HepG2 (cell line): Measurements from ENCODE around the gene ITPRIP. TPM values are rescaled to one million over a fixed set of nuclear protein-coding genes. Genes with fewer than 3 reads are reported as not detected.
A peak's percentile ranks its signal among the peaks of the same experiment; 100 is the strongest.

Experiments used
- CC2D1A ChIP-seq: sonication (generic); formaldehyde crosslinking; IDR thresholded peaks from 2 replicates; pipeline ENCODE4 v1.8.1; 2023; ENCODE audit warnings: mild to moderate bottlenecking, missing genetic modification reagents
- CEBPG ChIP-seq: IDR thresholded peaks from 2 replicates; pipeline ENCODE4 v1.6.1; 2016
- CREBL2 ChIP-seq: sonication (generic); formaldehyde crosslinking; IDR thresholded peaks from 2 replicates; pipeline ENCODE4 v1.8.1; 2023; ENCODE audit warnings: missing genetic modification reagents, mild to moderate bottlenecking, borderline replicate concordance
- CREM ChIP-seq, 2 experiments: sonication (generic) in 1 of 2; formaldehyde crosslinking in 1 of 2; IDR thresholded peaks; 2 replicates each; pipeline versions ENCODE4 v1.4.0 to v1.6.1; 2016 to 2020; ENCODE audit warnings: antibody characterized with exemption in 1 of 2, mild to moderate bottlenecking in 1 of 2, missing genetic modification reagents in 1 of 2
- FLYWCH1 ChIP-seq: sonication (generic); formaldehyde crosslinking; IDR thresholded peaks from 2 replicates; pipeline ENCODE4 v1.8.1; 2023; ENCODE audit warnings: mild to moderate bottlenecking, missing genetic modification reagents
- HDAC1 ChIP-seq: sonication (generic); formaldehyde crosslinking; IDR thresholded peaks from 2 replicates; pipeline ENCODE4 v1.5.1; 2020; ENCODE audit warnings: mild to moderate bottlenecking, missing genetic modification reagents
- HDAC2 ChIP-seq: sonication (generic); formaldehyde crosslinking; IDR thresholded peaks from 2 replicates; pipeline ENCODE4 v1.4.0; 2020; ENCODE audit warnings: missing genetic modification reagents
- HMGXB4 ChIP-seq, 2 experiments: sonication (generic) in 1 of 2; formaldehyde crosslinking in 1 of 2; IDR thresholded peaks; 2 replicates each; pipeline versions ENCODE4 v1.4.0 to v1.6.1; 2018 to 2020; ENCODE audit warnings: missing genetic modification reagents in 2 of 2, borderline replicate concordance in 1 of 2, low read depth in 1 of 2, mild to moderate bottlenecking in 1 of 2, missing biosample characterization in 1 of 2
- KAT8 ChIP-seq: IDR thresholded peaks from 2 replicates; pipeline ENCODE4 v1.6.1; 2016; ENCODE audit warnings: missing genetic modification reagents, missing compliant biosample characterization
- KDM5B ChIP-seq: sonication (generic); formaldehyde crosslinking; IDR thresholded peaks from 2 replicates; pipeline ENCODE4 v1.4.0; 2020; ENCODE audit warnings: missing genetic modification reagents, mild to moderate bottlenecking, borderline replicate concordance
- PRPF4 ChIP-seq: fragments of 200-400 bp; formaldehyde crosslinking; IDR thresholded peaks from 2 replicates; pipeline ENCODE4 v1.6.1; 2016; ENCODE audit warnings: low read length, low read depth; ENCODE audit not compliant: poor library complexity, severe bottlenecking
- SNAPC2 ChIP-seq: sonication (generic); formaldehyde crosslinking; IDR thresholded peaks from 2 replicates; pipeline ENCODE4 v1.8.1; 2022; ENCODE audit warnings: mild to moderate bottlenecking, missing genetic modification reagents
- SOX5 ChIP-seq: IDR thresholded peaks from 2 replicates; pipeline ENCODE4 v1.6.1; 2016; ENCODE audit warnings: borderline replicate concordance
- STAG1 ChIP-seq: sonication (generic); formaldehyde crosslinking; IDR thresholded peaks from 2 replicates; pipeline ENCODE4 v1.4.0; 2020; ENCODE audit warnings: missing genetic modification reagents
- TEAD3 ChIP-seq: optimal IDR thresholded peaks from 2 replicates; pipeline ENCODE3; 2016; ENCODE audit warnings: borderline replicate concordance
- THRA ChIP-seq: sonication (generic); formaldehyde crosslinking; IDR thresholded peaks from 2 replicates; pipeline ENCODE4 v1.4.0; 2020; ENCODE audit warnings: missing genetic modification reagents, borderline replicate concordance
- TSC22D2 ChIP-seq: sonication (generic); formaldehyde crosslinking; IDR thresholded peaks from 2 replicates; pipeline ENCODE4 v1.5.1; 2020; ENCODE audit warnings: missing genetic modification reagents, mild to moderate bottlenecking, borderline replicate concordance
- ZBTB8A ChIP-seq: sonication (generic); formaldehyde crosslinking; IDR thresholded peaks from 2 replicates; pipeline ENCODE4 v1.4.0; 2020; ENCODE audit warnings: mild to moderate bottlenecking, low read depth, missing genetic modification reagents, borderline replicate concordance
- ZFP41 ChIP-seq: sonication (generic); formaldehyde crosslinking; IDR thresholded peaks from 2 replicates; pipeline ENCODE4 v1.4.0; 2020; ENCODE audit warnings: mild to moderate bottlenecking, missing genetic modification reagents, borderline replicate concordance
- ZGPAT ChIP-seq: IDR thresholded peaks from 2 replicates; pipeline ENCODE4 v1.6.1; 2016; ENCODE audit warnings: mild to moderate bottlenecking
- ZNF260 ChIP-seq: sonication (generic); formaldehyde crosslinking; IDR thresholded peaks from 2 replicates; pipeline ENCODE4 v1.4.0; 2020; ENCODE audit warnings: missing genetic modification reagents, low read depth, mild to moderate bottlenecking, borderline replicate concordance
- ZNF333 ChIP-seq: sonication (generic); formaldehyde crosslinking; IDR thresholded peaks from 2 replicates; pipeline ENCODE4 v1.4.0; 2020; ENCODE audit warnings: mild to moderate bottlenecking, missing genetic modification reagents, borderline replicate concordance
- ZNF33A ChIP-seq: sonication (generic); formaldehyde crosslinking; IDR thresholded peaks from 2 replicates; pipeline ENCODE4 v1.5.1; 2020; ENCODE audit warnings: missing genetic modification reagents, mild to moderate bottlenecking, moderate library complexity, borderline replicate concordance
- ZNF615 ChIP-seq: sonication (generic); formaldehyde crosslinking; IDR thresholded peaks from 2 replicates; pipeline ENCODE4 v1.5.0; 2020; ENCODE audit warnings: mild to moderate bottlenecking, missing genetic modification reagents, borderline replicate concordance
- polyA plus RNA-seq, 8 experiments: library from polyadenylated mRNA; depleted of rRNA in 3 of 8; stranded (reverse) in 7 of 8; unstranded in 1 of 8; fragments of >200 nt; fragmentation: Illumina TruSeq in 4 of 8; extraction: Trizol in 4 of 8; gene quantifications; 2 replicates each; pipeline versions ENCODE4 v1.2.1 to v1.2.3, GENCODE V29; 2011 to 2016; ENCODE audit warnings: low read depth in 4 of 8, missing spikeins in 1 of 8, mixed read lengths in 1 of 8; ENCODE audit not compliant: insufficient read depth in 1 of 8
- total RNA-seq, 5 experiments: library from RNA; depleted of rRNA; stranded (reverse); fragments of >200 nt; fragmentation: Illumina TruSeq; extraction: Trizol; gene quantifications; 2 replicates each; pipeline ENCODE4 v1.2.3, GENCODE V29; 2016; ENCODE audit warnings: low read depth in 1 of 5

Gene ITPRIP
- total and polyA plus RNA-seq, 2 of the 13 experiments (the other 11 are each of a cell fraction or from before 2014, with no cell fraction given): 1.00 to 2.8 TPM

DNA sequence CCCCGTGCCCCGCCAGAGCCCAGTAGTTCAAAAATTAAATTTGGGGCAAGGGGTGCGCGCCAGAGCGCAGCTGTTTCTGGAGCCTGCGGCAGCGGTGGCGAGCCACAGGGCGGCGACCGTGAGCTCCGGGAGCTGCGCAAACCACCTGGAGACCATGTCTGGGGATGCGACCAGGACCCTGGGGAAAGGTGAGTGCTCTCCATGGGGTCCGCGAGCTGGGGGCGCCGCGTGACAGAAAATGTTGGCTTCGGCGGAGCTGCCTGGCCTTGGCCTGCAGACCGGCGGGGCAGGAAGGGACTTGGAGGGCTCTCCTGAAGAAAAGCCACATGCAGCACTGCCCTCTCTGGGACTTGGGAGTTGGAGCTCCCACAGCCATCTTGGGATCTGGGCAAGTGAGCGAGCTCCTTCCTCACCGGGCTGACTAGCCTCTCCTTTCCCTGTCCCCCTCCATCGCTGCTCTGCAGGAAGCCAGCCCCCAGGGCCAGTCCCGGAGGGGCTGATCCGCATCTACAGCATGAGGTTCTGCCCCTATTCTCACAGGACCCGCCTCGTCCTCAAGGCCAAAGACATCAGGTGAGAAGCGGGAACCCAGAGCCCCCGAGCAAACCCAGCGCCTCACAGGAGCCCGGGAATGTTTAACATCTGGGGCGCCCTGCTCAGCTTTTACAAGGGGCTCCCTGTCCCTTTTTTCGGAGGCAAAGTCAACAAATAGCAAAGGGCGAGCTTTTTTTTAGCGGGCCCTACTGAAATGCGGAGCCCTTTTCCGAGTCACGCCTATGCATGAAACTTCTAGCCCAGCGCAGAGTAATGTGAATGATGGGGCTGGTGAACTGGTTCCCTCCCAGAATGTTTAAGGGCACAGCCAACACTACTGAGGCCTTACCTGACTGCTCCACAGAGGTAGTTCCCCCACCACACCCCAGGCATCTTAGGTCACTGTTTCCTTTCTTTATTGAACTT, 63.2 kb downstream of the ITPRIP start (continued):
- TF ChIP-seq TEAD3 (CRISPR knock-in tag): peak; percentile 43
- no peak for TF ChIP-seq ZNF33A (CRISPR knock-in tag)
- TF ChIP-seq ZNF333: peak; percentile 75; the same call in 1 of the 2 replicates
- TF ChIP-seq CC2D1A (CRISPR knock-in tag): no peak
- TF ChIP-seq THRA (CRISPR knock-in tag): no peak; the same call in 1 of the 2 replicates
- no peak for TF ChIP-seq ZNF615
- no peak for TF ChIP-seq CREBL2 (CRISPR knock-in tag)
- TF ChIP-seq HDAC1 (CRISPR knock-in tag): peak; percentile 34; the same call in 1 of the 2 replicates
- TF ChIP-seq SNAPC2 (CRISPR knock-in tag): no peak
- TF ChIP-seq KAT8 (CRISPR knock-in tag): no peak
- no peak; the same call in 1 of the 2 replicates for TF ChIP-seq ZGPAT
- no peak for TF ChIP-seq CREM (IDR thresholded peaks at IDR 0.05)
- no peak for TF ChIP-seq CREM (CRISPR knock-in tag; IDR thresholded peaks at IDR 0.05)
- peak; percentile 37; the same call in 1 of the 2 replicates for TF ChIP-seq HDAC2 (CRISPR knock-in tag)
- TF ChIP-seq ZNF260 (CRISPR knock-in tag): no peak
- TF ChIP-seq HMGXB4 (CRISPR knock-in tag; IDR thresholded peaks at IDR 0.05; ENCODE audit: borderline replicate concordance in 1 of 2, low read depth in 1 of 2): peak; percentile 55 to 65; a peak in 3 of 4 replicates
- peak; percentile 76 for TF ChIP-seq STAG1
- TF ChIP-seq TSC22D2 (CRISPR knock-in tag): no peak
- no peak for TF ChIP-seq ZBTB8A (CRISPR knock-in tag)
- TF ChIP-seq CEBPG: no peak
- no peak for TF ChIP-seq ZFP41 (CRISPR knock-in tag)
- TF ChIP-seq FLYWCH1: no peak
- TF ChIP-seq KDM5B (CRISPR knock-in tag): peak; percentile 85; the same call in 1 of the 2 replicates
- TF ChIP-seq SOX5 (CRISPR knock-in tag): no peak
- no peak for TF ChIP-seq PRPF4
